SHP77 treated with DMSO at 0.1 percent for 48 hours (cell line): Measurements from ENCODE around the gene MAMSTR.
"Not testable (repeated sequence)": the region's sequence is repeated elsewhere in the genome, so short reads cannot be mapped to it uniquely, and the experiment has no call there.

ENCODE experiments used
- DNase-seq: peaks from one replicate; lab custom pipeline; 2025; lab: John Stamatoyannopoulos, UW

MAMSTR gene

GRCh38 chr19:48719263-48720171, at the start of gene MAMSTR:
TSS of gene MAMSTR (minus strand) at chr19:48719725. CDS start at chr19:48719031, 694 bp downstream.
- DNase-seq = peak; percentile 25

- no peak for DNase-seq
Observed at GRCh38 chr19:48768994-48769713, 49.6 kb upstream of the MAMSTR start.

- not testable (repeated sequence) for DNase-seq
Observed at GRCh38 chr19:48768171-48768753, 48.7 kb upstream of the MAMSTR start.

- not testable (repeated sequence) for DNase-seq
Observed at GRCh38 chr19:48765816-48766215, 46.3 kb upstream of the MAMSTR start.

GRCh38 chr19:48760504-48761205, 41.1 kb upstream of the MAMSTR start:
- DNase-seq = no peak

- no peak for DNase-seq
Observed at GRCh38 chr19:48757741-48758144, 38.2 kb upstream of the MAMSTR start.

GRCh38 chr19:48757089-48757675, 37.7 kb upstream of the MAMSTR start:
- no peak for DNase-seq

- no peak for DNase-seq
Observed at GRCh38 chr19:48756686-48757085, 37.2 kb upstream of the MAMSTR start.

GRCh38 chr19:48756212-48756611, 36.7 kb upstream of the MAMSTR start:
- DNase-seq = no peak

- no peak for DNase-seq
Observed at GRCh38 chr19:48755787-48756186, 36.3 kb upstream of the MAMSTR start.

GRCh38 chr19:48755084-48755641, 35.6 kb upstream of the MAMSTR start, which contains the start of gene FGF21:
TSS of gene FGF21 (plus strand) at chr19:48755524. CDS start at chr19:48756237, 713 bp downstream.
- peak; percentile 46 for DNase-seq

- peak; percentile 55 for DNase-seq
Observed at GRCh38 chr19:48752496-48753365, 33.2 kb upstream of the MAMSTR start, which contains the start of gene FUT1. TSS of gene FUT1 (minus strand) at chr19:48752641. CDS start at chr19:48751281, 1,360 bp downstream.

- DNase-seq = no peak
Observed at GRCh38 chr19:48751845-48752495, 32.4 kb upstream of the MAMSTR start.

GRCh38 chr19:48750771-48751504, 31.4 kb upstream of the MAMSTR start:
- DNase-seq = no peak

- DNase-seq = no peak
Observed at GRCh38 chr19:48750351-48750750, 30.8 kb upstream of the MAMSTR start.

GRCh38 chr19:48749571-48750198, 30.2 kb upstream of the MAMSTR start:
- no peak for DNase-seq

- no peak for DNase-seq
Observed at GRCh38 chr19:48746738-48747575, 27.4 kb upstream of the MAMSTR start, which contains the start of gene IZUMO1. TSS of gene IZUMO1 (minus strand) at chr19:48746909. CDS start at chr19:48745859, 1,050 bp downstream.
